EH (cell line): Measurements from ENCODE around the gene DNAAF3.
"Not testable (repeated sequence)": the region's sequence is repeated elsewhere in the genome, so short reads cannot be mapped to it uniquely, and the experiment has no call there.

Experiments
- DNase-seq: peaks from one replicate; pipeline ENCODE4 v3.0.0-alpha.2; 2015; ENCODE audit warnings: low read depth

DNAAF3 gene

DNA sequence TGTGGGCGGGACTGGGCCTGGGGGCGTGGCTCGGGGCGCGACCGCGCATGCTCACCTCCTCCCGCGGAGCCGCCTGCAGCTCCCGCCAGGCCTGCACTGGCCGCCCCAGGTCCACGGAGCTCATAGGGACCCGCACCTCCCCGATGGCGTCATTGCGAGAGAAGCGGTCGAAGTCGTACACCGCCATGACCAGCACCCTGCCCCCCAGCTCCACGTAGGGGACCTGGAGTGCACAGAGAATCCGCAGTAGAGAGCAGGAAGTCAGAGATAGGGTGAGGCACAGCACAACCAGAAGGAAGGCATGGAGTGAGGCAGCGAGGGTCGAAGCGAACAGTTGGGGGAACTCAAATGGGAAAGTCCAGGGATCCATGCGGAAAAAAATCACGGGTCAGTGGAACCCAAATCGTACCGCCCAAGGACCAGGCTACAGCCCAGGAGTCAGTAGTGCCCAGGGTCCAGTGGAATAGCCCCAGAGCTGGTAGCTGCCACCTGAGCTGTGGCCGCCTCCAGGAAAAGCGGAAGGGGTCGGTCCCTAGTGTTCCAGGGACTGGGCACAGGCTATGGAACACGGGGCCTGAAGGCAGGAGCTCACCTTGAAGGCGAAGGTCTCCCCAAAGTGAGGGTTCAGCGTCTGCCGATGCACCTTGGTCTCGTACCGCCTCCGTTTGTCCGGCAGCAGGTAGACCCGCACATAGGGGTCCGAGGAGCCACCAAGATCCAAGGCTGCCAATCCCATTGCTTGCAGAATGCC lies 8.9 kb upstream of the DNAAF3 start:
- DNase-seq: no peak

DNA sequence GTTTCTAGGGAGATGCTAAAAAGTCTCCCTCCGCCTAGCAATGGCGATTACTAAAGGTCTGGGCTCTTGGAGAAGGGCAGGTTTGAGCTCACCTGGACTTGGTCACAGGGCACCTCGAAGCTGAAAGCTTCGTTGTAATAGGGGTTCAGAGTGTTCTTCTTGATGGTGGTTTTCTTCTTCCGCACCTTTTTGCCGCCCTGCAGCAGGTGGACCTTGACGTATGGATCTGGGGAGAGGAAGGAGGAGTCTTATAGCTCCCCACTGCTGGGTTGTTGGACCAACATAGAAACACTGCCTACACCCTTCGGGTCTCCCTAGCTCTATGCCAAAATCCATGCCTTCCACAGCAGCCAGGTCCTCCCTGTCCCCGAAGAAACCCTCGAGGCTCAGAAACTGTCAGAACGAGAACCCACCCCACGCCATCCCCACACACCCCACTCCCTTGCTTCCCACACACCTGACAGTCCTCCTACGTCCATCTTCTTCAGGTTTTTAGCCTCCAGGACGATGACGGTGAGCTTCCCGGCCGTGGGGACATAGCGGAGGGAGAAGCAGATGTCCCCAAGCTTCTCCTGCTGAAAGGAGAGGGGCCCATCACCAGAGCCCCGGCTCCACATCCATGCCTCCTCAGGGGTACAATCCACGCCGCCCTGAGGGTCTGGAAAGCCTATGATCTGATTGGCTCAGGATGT lies 8.2 kb upstream of the DNAAF3 start:
- no peak for DNase-seq

DNA sequence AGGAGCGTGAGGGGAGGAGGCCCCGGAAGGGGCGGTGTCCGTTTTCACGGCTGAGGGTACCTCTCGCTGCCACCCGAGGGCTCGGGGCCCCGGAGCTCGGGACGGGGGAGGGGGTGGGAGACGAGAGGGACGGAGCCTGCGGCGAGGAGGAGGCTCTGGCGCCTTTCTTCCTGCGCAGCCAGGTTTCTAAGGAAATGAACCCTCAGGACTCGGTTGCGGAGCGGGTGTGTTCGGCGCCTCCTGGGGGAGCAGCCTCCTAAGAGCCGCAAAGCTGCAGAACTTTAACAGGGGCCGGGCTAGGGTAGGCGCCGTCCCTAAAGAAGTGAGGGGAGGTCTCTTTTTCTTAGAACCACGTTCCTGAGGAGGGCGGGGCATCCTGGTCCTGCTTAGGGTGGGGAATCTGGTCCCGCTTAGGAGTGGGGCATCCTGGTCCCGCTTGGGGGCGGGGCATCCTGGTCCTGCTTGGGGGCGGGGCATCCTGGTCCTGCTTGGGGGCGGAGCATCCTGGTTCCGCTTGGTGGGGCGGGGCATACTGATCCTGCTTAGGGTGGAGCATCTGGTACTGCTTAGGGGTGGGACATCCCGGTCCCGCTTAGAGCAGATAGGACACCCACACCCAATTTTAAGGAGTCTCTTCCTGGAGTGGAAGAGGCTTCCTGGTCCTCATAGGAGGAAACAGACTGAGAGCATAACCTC lies 7.4 kb upstream of the DNAAF3 start:
- DNase-seq: peak; percentile 92

DNA sequence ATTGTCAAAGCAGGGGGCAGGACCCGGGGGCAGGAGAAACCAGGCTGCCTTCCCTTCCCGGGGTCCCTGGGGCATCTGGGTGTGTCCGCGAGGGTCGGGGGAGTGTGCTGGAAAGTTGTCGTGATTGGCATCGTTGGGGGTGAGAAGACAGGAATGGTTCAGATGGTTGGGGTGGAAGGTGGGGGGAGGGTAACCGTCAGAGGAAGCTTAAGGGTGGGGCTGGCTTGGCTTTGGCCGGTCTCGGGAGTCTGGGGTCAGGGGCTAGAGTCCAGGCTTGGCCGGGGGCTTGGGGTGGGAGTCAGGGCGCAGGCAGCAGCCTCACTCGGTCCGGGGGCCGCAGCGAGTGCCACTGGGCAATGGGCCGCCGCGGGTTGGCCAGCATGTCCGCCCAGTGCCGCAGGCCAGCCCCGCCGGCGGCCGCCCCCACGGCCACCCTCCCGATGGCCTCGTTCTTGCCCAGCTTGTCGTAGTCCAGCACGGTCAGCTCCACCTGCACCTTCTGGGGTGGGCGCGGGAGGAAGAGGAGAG lies 6.8 kb upstream of the DNAAF3 start:
- DNase-seq: no peak

DNA sequence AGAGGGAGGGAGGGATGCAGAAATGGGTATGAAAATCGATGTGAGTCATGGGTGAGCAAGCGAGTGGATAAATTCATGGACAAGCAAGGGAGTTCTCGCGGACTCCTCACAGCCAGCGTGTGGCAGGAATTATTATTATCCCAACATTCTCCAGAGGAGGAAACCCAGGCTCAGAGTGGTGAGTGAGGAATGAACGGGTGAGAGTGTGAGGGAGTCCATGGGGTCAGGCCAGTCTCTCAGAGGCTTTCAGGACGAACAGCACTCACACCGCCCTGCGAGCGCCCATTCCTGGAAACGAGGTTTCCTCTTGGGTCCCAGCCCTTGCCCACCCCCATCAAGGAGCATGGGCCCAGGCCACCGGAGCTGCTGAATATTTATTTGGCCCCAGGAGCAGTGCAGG lies 6.3 kb upstream of the DNAAF3 start:
- DNase-seq: peak; percentile 89

DNA sequence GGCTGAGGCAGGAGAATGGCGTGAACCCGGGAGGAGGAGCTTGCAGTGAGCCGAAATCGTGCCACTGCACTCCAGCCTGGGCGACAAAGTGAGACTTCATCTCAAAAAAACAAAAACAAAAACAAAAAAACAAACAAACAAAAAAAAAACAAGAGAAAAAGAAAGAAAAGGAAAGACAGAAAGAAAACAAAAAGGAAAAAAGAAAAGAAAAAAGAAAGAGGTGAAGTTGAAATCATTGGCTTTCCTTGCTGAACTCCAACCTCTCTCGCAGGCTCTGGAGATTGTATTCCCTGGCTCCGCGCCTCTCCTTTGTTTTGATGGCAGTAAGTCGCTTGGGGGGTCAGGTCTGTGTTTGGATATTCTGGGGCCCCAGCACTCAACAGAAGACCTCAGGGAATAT lies 5.9 kb upstream of the DNAAF3 start:
- not testable (repeated sequence) for DNase-seq

DNA sequence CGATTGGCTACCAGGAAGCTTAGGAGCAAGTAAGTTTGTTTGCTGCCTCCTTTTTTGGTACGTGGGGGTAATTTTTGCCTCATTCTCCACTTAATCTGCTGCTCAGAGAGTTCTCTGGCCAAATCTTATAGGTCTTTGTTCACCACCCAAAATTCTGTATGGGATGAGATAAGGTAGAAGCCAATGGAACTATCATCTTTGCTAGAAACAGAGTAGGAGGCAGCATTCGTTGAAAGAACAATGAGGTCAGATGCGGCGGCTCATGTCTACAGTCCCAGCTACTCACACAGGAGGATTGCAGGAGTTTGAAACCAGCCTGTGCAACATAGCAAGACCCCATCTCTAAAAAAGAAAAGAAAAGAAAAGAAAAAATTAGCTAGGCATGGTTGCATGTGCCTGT lies 5.0 kb upstream of the DNAAF3 start:
- DNase-seq: no peak

DNA sequence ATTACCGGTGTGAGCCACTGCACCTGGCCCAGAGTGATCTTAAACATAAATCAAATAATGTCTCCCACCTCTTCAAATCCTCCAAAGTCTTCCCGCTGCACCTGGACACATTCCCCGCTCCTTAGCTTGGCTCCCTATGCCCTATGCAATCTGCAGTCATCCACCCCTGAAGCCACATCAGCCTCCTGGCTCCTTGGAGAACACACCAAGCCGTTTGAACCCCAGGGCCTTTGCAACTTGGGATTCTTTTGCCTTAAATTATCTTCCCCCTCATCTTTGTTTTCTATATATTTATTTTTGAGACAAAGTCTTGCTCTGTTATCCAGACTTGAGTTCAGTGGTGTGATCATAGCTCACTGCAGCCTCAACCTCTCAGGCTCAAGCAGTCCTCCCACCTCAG lies 2.7 kb upstream of the DNAAF3 start:
- no peak for DNase-seq

DNA sequence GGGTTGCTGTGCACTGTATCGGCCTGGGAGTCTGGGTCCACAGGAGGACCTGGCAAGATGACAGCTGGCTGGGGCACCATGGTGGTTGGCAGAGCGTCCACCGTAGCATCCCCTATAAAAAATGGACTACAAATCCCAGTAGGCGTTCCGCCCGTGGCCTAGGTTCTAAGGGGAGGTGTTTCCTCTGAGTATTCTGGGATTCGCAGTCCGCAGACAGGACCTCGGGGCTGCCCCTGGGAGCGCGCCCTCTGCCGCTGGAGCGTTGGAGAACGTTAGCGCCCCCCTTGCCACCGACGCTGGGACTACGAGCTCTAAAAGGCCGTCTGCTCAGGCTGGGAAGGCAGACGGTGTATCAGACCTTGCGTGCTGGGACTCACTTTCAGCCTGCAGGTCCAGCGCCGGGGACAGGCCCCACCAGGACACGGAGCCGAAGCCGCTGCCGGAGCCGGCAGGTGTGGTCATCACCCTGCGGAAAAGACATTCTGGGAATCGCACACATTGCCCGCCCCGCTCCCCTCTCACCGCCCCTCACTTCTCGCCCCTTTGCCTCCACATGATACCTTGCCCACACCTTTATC lies 372 bp downstream of the DNAAF3 start:
- peak; percentile 82 for DNase-seq

DNA sequence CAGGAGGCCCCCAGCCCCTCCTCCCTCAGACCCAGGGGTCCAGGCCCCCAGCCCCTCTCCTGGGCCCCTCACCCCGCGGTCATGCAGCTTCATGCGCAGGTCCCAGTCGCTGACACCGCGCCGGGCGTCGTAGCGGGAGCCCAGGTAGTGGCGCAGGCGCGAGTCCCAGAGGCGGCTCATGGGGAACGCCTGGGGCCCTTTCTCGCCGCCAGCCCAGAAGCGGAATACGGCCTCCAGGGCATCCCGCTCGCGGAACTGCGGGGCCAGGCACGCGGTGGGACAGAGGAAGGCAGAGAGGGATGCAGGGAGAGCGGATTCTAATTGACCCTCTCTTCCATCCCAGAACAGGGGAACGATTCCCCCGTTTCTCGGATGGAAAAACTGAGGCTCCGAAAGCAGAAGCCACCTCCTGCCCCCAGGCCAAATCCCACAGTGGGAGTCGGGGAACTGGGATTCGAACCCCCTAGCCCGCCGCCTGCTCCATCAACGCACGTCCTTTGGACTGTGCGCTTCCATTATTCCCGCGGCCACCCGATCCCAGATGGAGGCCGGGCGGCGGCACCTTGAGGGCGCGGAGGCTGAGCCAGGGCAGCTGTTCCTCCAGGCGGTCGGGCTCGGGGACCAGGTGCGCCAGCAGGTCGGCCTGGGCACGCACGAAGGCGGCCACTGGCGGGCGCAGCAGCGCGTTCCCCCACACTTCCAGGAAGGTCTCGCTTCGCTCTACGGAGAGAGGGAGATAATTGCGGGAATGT lies 4.7 kb downstream of the DNAAF3 start:
- DNase-seq: no peak

DNA sequence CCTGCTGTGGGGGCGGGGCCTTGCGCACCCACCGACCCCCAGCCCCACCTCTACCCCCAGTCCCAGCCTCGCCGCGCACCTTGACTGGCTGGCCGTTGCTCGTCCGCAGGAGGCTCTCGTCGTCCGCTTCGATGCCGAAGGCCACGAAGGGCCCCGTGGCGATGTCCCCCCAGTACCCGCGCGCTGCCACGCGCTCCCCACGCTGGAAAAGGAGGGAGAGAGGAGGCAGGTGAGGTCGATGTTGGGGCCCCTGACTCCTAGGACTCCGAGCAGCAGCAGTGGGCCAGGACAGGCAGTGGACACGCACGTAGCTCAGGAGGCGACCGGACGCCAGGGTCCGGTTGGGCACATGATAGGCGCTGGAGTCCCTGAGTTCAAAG lies 5.4 kb downstream of the DNAAF3 start:
- DNase-seq: no peak

DNA sequence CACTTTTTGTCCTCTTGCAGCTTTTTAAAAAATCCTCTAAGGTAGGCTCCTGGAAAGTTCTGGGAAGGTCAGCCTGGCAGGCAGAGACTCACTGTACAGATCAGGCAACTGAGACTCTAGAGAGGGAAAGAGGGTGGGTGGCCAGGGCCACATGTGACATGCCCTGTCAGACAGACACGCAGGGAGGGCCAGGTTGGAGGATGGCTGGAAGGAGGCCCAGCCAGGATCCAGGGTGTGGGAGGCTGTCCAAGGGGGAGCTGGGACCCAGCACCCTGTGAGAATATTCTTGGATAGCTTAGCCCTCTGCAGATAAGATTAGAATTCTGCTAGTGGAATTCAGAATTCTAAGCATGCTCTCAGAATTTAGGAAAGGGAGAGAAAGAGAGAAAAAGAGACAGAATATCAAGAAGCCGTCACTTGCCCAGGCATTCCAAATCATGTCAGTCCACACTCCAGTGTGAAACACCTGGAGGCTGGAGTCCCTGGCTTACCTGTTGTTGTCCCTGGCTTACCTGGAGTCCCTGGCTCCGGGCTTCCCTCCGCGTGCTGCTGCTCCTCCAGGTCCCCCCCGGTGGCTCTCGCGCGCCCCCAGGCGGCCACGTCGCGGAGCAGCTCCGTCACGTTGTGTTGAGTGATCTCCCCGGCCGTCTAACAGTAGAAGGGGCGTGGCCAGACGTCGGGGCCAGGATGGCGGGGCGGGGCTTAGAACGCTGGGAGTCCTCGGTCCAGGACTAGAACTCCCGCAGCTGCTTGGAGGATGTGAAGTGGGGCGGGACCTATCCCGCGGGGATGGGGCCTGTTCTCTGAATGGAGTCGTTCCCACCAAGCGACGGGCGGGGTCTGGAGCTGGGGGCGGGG lies 6.1 kb downstream of the DNAAF3 start:
- DNase-seq: peak; percentile 87

DNA sequence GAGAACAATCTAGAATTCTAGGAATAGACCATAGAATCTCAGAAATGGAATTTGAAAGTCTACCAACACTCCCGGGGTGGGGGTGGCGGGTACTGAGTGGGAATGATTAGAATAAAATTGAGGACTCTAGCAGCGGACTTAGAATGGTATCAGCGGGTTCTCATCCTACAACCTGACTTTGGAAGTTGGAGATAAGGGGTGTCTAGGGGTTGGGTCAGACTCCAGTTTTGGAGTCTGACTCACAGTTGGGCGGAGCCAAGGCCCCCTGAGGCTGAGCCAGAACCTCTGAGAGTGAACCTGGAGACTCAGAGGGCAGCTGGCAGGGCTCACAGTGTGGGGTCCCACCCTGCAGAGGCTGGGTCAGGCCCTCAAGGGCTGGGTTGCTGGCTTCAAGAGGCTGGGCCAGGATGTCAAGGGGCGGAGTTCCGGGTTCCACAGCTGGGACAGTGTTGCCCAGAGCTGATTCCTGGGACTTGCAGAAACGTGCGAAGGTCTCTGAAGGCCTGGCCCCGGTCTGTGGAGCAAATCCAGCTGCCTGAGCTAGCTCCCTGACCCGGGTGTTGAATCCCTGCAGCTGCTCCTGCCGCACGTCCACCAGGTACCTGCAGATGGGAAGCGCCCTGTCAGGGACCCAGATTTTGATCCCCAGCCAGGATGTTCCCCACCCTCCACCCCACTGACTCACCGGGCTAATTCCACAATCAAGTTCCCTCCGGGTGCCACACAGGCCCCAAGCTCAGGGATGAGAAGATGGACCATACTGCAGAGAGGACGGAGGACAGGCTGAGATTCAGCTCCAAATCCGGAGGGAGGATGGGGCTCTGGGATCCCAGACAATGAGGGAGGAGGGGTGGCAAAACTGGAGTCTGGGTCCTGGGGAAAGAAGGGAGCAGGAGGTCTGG lies 7.3 kb downstream of the DNAAF3 start:
- peak; percentile 59 for DNase-seq

DNA sequence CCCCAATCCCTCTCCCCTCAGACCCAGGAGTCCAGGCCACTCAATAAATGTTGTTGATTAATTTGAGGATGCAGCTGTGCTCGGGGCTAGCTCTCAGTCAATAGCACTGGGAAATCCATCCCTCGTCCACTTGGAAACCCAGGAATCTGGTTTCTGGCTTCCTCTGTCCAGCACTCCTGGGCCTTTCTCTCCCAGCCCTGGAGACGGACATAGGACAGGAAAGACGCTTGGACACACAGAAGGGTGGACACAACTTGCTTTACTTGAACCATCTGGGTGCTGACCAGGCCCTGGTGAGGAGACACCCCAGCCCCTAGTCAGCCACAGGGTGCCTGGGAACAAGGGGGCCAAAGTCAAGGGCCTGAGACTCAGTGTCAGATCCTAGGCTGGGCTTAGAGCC lies 8.0 kb downstream of the DNAAF3 start:
- DNase-seq: no peak

DNA sequence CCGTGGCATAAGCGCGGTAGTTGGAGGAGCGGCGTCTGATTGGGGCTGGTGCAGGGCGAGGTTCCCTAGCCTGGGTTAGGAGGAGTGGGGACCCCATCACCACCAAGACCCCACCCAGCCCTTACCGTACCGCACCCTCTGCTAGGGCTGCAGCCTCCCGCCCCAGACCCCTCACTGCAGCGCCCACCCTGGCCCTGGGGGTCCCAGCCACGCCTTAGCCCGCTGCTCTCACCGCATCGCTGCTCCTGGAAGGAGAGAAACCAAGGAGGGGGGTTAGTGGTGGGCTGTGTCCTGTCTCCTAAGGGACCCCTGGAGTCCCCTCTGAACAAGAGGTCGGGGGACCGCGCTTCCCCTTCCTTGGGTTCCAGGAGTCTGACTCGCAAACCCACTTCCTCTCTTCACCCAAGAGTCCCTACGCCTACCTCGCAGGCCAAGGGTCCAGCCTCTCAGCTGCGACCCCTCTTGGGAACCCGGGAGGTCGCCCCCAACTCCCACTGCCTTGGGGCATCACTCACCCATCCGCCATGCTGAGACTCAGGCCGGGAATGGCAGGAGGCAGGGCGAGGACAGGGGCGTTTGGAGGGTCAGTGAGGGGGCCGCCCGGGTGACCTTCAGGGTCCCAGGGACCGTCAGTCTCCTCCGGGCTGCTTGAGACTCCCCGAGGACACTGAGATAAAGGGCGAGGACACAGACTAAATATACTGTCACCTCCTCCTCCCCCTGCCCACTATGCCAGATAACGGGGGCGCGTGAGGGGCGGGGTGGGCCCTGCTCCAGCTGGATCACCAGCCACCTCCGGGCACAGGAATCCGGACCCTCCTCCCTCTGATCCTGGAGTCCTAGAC lies 9.1 kb downstream of the DNAAF3 start, which contains the start of gene TNNI3:
Gene TNNI3 (minus strand): TSS at position 669 of the 845 bp plus-strand sequence. CDS start 143 bp downstream, at position 526.
- no peak for DNase-seq

DNA sequence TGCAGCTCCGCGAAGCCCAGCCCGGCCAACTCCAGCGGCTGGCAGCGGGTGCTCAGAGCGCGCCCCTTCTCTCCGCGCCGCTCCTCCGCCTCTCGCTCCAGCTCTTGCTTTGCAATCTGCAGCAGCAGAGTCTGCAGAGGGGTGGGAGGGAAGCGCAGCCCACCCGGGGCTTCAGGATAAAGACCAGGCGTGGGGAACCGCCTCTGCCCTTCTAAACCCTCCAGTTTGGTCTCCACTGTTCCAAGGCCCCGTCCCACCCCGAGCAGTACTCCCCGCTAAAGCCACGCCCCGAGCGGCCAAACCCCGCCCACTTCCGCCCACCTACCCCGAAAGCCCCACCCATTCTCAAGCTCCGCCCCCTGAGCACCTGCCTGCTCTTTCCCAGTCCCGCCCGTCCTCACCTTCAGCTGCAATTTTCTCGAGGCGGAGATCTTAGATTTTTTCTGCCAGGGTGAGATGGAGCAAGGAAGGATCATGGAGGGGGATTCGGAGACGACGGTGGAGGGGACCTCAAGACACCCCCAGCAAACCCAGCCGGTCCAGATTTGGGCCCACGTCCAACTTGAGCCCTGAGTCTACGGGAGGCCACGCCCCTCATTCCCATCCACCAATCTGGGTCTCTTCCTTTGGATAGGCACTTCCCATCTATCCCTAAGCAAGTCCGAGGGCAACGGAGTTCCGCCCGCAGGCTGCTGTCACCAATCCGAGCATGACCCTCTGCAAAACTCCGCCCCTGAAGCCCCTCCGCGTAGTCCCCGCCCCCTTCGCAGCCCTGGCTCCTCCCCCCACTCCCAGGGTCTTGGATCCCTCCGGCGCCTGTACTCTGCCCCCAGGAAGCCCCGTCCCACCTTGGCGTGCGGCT lies 10.0 kb downstream of the DNAAF3 start:
- peak; percentile 71 for DNase-seq

DNA sequence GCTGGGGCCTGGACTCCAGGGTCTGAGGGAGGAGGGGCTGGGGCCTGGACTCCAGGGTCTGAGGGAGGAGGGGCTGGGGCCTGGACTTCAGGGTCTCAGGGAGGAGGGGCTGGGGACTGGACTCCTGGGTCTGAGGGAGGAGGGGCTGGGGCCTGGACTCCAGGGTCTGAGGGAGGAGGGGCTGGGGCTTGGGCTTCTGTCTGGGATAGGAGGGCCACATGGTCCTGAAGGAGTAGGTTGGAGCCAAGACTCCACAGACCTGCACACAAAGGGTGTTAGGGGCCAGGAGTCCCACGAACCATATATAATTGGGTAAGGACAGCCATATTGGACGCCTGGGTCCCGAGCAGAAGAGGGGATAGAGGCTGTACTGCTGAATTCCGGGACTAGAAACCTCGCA lies 10.6 kb downstream of the DNAAF3 start:
- DNase-seq: not testable (repeated sequence)
